Natural killer cell (primary cell): Measurements from ENCODE around the gene TSC22D1. TPM values are rescaled to one million over a fixed set of nuclear protein-coding genes. Genes with fewer than 3 reads are reported as not detected.

Experiments
- ATAC-seq, 3 donors: fragments of 150-1000 bp in 2 of 3; fragments of 200-7000 bp in 1 of 3; cut with Tn5 transposase; 1 replicate in 1 of 3; 2 replicates in 2 of 3; pipeline ENCODE4 v1.10.0; 2021; ENCODE audit warnings: mild to moderate bottlenecking in 2 of 3, moderate library complexity in 2 of 3
- DNase-seq, 2 donors: peaks; one replicate each; pipeline versions ENCODE4 v3.0.0 to v3.0.0-alpha.2; 2013 to 2021; ENCODE audit warnings: mixed read lengths in 1 of 2
- H3K27ac ChIP-seq: one replicate; pipeline ENCODE4 v1.5.1; 2013; ENCODE audit warnings: mild to moderate bottlenecking, low read length
- H3K27me3 ChIP-seq: one replicate; pipeline ENCODE4 v1.6.1; 2013; ENCODE audit warnings: low read length; ENCODE audit not compliant: control insufficient read depth, insufficient read depth
- H3K36me3 ChIP-seq: one replicate; pipeline ENCODE4 v1.6.1; 2013; ENCODE audit warnings: low read length; ENCODE audit not compliant: control insufficient read depth, insufficient read depth
- H3K4me1 ChIP-seq: one replicate; pipeline ENCODE4 v1.6.1; 2013; ENCODE audit warnings: low read length; ENCODE audit not compliant: control insufficient read depth, insufficient read depth
- H3K4me3 ChIP-seq: one replicate; pipeline ENCODE4 v1.5.1; 2013; ENCODE audit warnings: low read length
- H3K9me3 ChIP-seq: one replicate; pipeline ENCODE4 v1.6.1; 2013; ENCODE audit warnings: low read length; ENCODE audit not compliant: control insufficient read depth, insufficient read depth
- H3K27ac Mint-ChIP-seq, 2 donors: one replicate each; pipeline ENCODE4 v1.8.0; 2022; ENCODE audit warnings: mild to moderate bottlenecking in 2 of 2, mixed read lengths in 2 of 2, moderate library complexity in 1 of 2
- H3K27me3 Mint-ChIP-seq, 2 donors: one replicate each; pipeline ENCODE4 v1.8.0; 2022; ENCODE audit warnings: low read depth in 2 of 2, mixed read lengths in 2 of 2
- H3K36me3 Mint-ChIP-seq: one replicate; pipeline ENCODE4 v1.8.0; 2022; ENCODE audit warnings: mixed read lengths
- H3K4me1 Mint-ChIP-seq, 2 donors: one replicate each; pipeline ENCODE4 v1.8.0; 2022; ENCODE audit warnings: mixed read lengths in 2 of 2
- H3K4me3 Mint-ChIP-seq: one replicate; pipeline ENCODE4 v1.8.0; 2022; ENCODE audit warnings: mild to moderate bottlenecking, moderate library complexity, mixed read lengths
- H3K9me3 Mint-ChIP-seq, 2 donors: one replicate each; pipeline ENCODE4 v1.8.0; 2022; ENCODE audit warnings: mixed read lengths in 2 of 2
- WGBS: methylation state at CpG from one replicate; pipeline ENCODE4 v1.1.7; 2013; ENCODE audit warnings: missing lambda C conversion rate; ENCODE audit not compliant: insufficient coverage; 5-methylcytosine and 5-hydroxymethylcytosine counted together
- intact Hi-C: fragments of 100-400 bp; cut with micrococcal nuclease; formaldehyde crosslinking; loops from one replicate; pipeline ENCODE4 v1.14.2; 2022
- total RNA-seq, 4 donors: library from RNA; stranded (reverse); fragments of 120-200 nt in 1 of 4; gene quantifications; one replicate each; pipeline versions ENCODE4 v1.2.3 to v1.2.4, GENCODE V29; 2013 to 2022
- TF ChIP-seq, protein P1 (sequence below): fragments of 200-600 bp; IDR thresholded peaks from one replicate; pipeline ENCODE4 v1.8.0; 2022; ENCODE audit warnings: antibody characterized with exemption

TSC22D1 gene
- total RNA-seq, 3 donors from 2014 or later (not counting 1 experiment from before 2014, with no cell fraction given), result 44.3 to 54.4 (median 44.6) TPM

DNA sequence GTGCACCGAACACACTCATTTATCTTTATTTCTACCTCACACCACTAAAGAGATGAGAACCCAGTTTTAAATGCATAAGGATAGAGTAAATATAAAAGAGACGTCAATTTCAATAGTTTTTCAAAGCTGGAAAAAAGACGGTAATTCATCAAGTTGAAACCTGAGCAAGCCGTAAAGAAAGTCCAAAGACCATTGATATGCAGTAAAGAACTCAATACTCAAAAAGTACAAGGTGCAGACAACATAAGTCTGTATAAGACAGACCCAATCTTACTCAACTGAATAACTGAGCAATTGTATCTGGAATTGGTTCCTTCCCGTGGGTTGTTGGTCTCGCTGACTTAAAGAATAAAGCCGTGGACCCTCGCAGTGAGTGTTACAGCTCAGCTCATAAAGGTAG is 120.4 kb downstream of the TSC22D1 start:
- Histone ChIP-seq H3K36me3 (no peaks in the 10 kb centered on the region), H3K27ac (no peak overlapping the region), H3K4me3 (no peak overlapping the region), H3K4me1 (no peaks in the 10 kb centered on the region), H3K27me3 (no peaks in the 10 kb centered on the region), H3K9me3 (no peaks in the 10 kb centered on the region)
- Mint-ChIP-seq H3K27ac (no peak overlapping the region), H3K36me3 (no peaks in the 10 kb centered on the region), H3K4me1 (peaks cover 12 to 22% of the 10 kb centered on the region in 2 donors), H3K9me3 (no peaks in the 10 kb centered on the region), H3K4me3 (no peak overlapping the region), H3K27me3 (no peaks in the 10 kb centered on the region)
- ATAC-seq (no peak), DNase-seq (no peak)
- TF ChIP-seq, protein P1, sequence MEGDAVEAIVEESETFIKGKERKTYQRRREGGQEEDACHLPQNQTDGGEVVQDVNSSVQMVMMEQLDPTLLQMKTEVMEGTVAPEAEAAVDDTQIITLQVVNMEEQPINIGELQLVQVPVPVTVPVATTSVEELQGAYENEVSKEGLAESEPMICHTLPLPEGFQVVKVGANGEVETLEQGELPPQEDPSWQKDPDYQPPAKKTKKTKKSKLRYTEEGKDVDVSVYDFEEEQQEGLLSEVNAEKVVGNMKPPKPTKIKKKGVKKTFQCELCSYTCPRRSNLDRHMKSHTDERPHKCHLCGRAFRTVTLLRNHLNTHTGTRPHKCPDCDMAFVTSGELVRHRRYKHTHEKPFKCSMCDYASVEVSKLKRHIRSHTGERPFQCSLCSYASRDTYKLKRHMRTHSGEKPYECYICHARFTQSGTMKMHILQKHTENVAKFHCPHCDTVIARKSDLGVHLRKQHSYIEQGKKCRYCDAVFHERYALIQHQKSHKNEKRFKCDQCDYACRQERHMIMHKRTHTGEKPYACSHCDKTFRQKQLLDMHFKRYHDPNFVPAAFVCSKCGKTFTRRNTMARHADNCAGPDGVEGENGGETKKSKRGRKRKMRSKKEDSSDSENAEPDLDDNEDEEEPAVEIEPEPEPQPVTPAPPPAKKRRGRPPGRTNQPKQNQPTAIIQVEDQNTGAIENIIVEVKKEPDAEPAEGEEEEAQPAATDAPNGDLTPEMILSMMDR, result no peak
- over 99% methylated on average over 8 of the region's 8 CpGs for WGBS
- intact Hi-C loops, result no loop called here

DNA sequence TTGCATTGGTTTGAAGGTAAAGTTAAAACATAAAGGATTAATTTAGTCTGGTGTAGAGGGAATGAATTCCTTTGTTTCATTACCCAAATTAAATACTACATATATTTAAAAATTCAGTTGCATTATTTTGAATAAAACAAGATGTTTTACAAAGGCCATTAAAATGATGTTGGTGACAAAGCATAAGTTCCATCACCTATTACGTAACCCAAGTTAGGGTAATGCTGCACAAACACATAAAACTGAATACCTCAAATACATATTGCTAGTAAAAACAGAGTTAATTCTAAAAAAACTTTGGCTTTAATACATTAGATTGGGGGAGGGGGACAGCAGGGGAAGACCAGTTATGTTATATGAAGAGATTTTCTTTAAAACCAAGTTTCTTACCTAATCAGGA is 122.2 kb downstream of the TSC22D1 start:
- no peak for DNase-seq
- Mint-ChIP-seq H3K4me3 (no peak overlapping the region), H3K27ac (no peak overlapping the region), H3K36me3 (no peaks in the 10 kb centered on the region), H3K27me3 (no peaks in the 10 kb centered on the region), H3K4me1 (peaks cover 12 to 29% of the 10 kb centered on the region in 2 donors), H3K9me3 (no peaks in the 10 kb centered on the region)
- TF ChIP-seq, protein P1, result no peak
- H3K4me3 ChIP-seq, result no peak overlapping the region
- no CpG with 5 or more reads among the region's 1 CpG for WGBS
- no peak for ATAC-seq
- intact Hi-C loops, result no loop called here
- H3K36me3 ChIP-seq, result no peaks in the 10 kb centered on the region
- H3K9me3 ChIP-seq, result no peaks in the 10 kb centered on the region
- H3K27ac ChIP-seq, result no peak overlapping the region
- no peaks in the 10 kb centered on the region for H3K27me3 ChIP-seq
- no peaks in the 10 kb centered on the region for H3K4me1 ChIP-seq

DNA sequence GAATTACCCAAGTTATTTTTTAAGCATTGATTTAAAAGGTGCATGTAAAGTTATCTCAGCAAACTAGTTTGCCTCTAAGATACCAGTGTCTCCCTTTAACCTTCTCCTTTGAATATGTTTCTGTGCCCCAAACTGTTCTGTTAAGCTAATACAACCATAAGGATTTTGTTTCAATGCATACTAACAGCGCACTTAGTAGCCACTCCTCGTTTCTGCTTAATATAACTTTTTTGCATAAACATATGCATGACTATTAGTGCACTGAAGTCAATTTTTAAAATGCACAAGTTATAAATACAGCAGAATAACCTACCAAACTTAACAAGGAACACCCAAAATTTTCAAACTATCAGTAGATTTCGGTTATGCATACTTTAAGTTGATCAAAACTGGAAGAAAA is 123.1 kb downstream of the TSC22D1 start:
- Histone ChIP-seq H3K4me3 (no peak overlapping the region), H3K9me3 (no peaks in the 10 kb centered on the region), H3K27me3 (no peaks in the 10 kb centered on the region), H3K36me3 (no peaks in the 10 kb centered on the region), H3K27ac (no peak overlapping the region), H3K4me1 (no peaks in the 10 kb centered on the region)
- intact Hi-C loops, result no loop called here
- H3K4me1 Mint-ChIP-seq, result peaks cover 9 to 26% of the 10 kb centered on the region in 2 donors
- TF ChIP-seq, protein P1, result no peak
- no peaks in the 10 kb centered on the region for H3K9me3 Mint-ChIP-seq
- 100% methylated on average over 2 of the region's 3 CpGs for WGBS
- H3K27me3 Mint-ChIP-seq, result no peaks in the 10 kb centered on the region
- no peak overlapping the region for H3K4me3 Mint-ChIP-seq
- DNase-seq, result no peak
- H3K36me3 Mint-ChIP-seq, result no peaks in the 10 kb centered on the region
- no peak for ATAC-seq
- no peak overlapping the region for H3K27ac Mint-ChIP-seq

GRCh38 chr13:44452418-44452817 is 123.7 kb downstream of the TSC22D1 start:
- Histone ChIP-seq H3K36me3 (no peaks in the 10 kb centered on the region), H3K4me3 (no peak overlapping the region), H3K27me3 (no peaks in the 10 kb centered on the region), H3K9me3 (no peaks in the 10 kb centered on the region), H3K27ac (no peak overlapping the region), H3K4me1 (no peaks in the 10 kb centered on the region)
- H3K4me3 Mint-ChIP-seq, result no peak overlapping the region
- no peaks in the 10 kb centered on the region for H3K9me3 Mint-ChIP-seq
- 91% methylated on average over 7 of the region's 7 CpGs for WGBS
- no peaks in the 10 kb centered on the region for H3K36me3 Mint-ChIP-seq
- intact Hi-C loops, result no loop called here
- ATAC-seq (no peak), DNase-seq (no peak)
- TF ChIP-seq, protein P1, result no peak
- H3K27me3 Mint-ChIP-seq, result no peaks in the 10 kb centered on the region
- peaks cover 4 to 22% of the 10 kb centered on the region in 2 donors for H3K4me1 Mint-ChIP-seq
- H3K27ac Mint-ChIP-seq, result no peak overlapping the region
